Hepatocyte (in vitro differentiated cells): ENCODE measurements around the gene LRRC10. TPM values are rescaled to one million over a fixed set of nuclear protein-coding genes. Genes with fewer than 3 reads are reported as not detected.

Source experiments
- DNase-seq: peaks from one replicate; pipeline ENCODE4 v3.0.0-alpha.2; 2016; ENCODE audit warnings: low spot score
- H2AFZ ChIP-seq: fragments of 200-600 bp; sonication (generic); 2 replicates; pipeline ENCODE4 v1.6.0; 2016; ENCODE audit warnings: antibody characterized with exemption, mild to moderate bottlenecking
- H3K27ac ChIP-seq: fragments of 200-600 bp; sonication (generic); 2 replicates; pipeline ENCODE4 v1.5.1; 2016; ENCODE audit warnings: mild to moderate bottlenecking
- H3K27me3 ChIP-seq: fragments of 200-600 bp; sonication (generic); 2 replicates; pipeline ENCODE4 v1.6.1; 2016
- H3K36me3 ChIP-seq: fragments of 200-600 bp; sonication (generic); replicated peaks from 2 replicates; pipeline ENCODE4 v1.5.1; 2016; ENCODE audit warnings: low read depth; ENCODE audit not compliant: insufficient read depth
- H3K4me1 ChIP-seq: fragments of 200-600 bp; sonication (generic); 2 replicates; pipeline ENCODE4 v1.5.1; 2016; ENCODE audit warnings: mild to moderate bottlenecking, moderate library complexity; ENCODE audit not compliant: insufficient read depth
- H3K4me2 ChIP-seq: fragments of 200-600 bp; sonication (generic); 2 replicates; pipeline ENCODE4 v1.6.0; 2016
- H3K4me3 ChIP-seq: fragments of 200-600 bp; sonication (generic); 2 replicates; pipeline ENCODE4 v1.5.1; 2016; ENCODE audit warnings: mild to moderate bottlenecking
- H3K79me2 ChIP-seq: fragments of 200-600 bp; sonication (generic); 2 replicates; pipeline ENCODE4 v1.6.0; 2017; ENCODE audit warnings: mild to moderate bottlenecking
- H3K9me2 ChIP-seq: fragments of 200-600 bp; sonication (generic); replicated peaks from 2 replicates; pipeline ENCODE4 v1.6.0; 2017; ENCODE audit warnings: mild to moderate bottlenecking; ENCODE audit not compliant: insufficient read depth
- H3K9me3 ChIP-seq: fragments of 200-600 bp; sonication (generic); 2 replicates; pipeline ENCODE4 v1.5.1; 2016; ENCODE audit warnings: low read depth, mild to moderate bottlenecking
- H4K20me1 ChIP-seq: fragments of 200-600 bp; sonication (generic); 2 replicates; pipeline ENCODE4 v1.6.0; 2016; ENCODE audit warnings: mild to moderate bottlenecking; ENCODE audit not compliant: insufficient read depth, poor library complexity, severe bottlenecking
- CTCF ChIP-seq: fragments of 200-600 bp; sonication (generic); IDR thresholded peaks from 2 replicates; pipeline ENCODE4 v1.5.1; 2016; ENCODE audit warnings: antibody characterized with exemption, mild to moderate bottlenecking; ENCODE audit not compliant: poor library complexity
- EZH2 ChIP-seq: fragments of 200-600 bp; sonication (generic); IDR thresholded peaks from 2 replicates; pipeline ENCODE4 v1.6.1; 2016; ENCODE audit warnings: antibody characterized with exemption, mild to moderate bottlenecking, borderline replicate concordance
- EZH2phosphoT487 ChIP-seq: fragments of 200-600 bp; sonication (generic); IDR thresholded peaks from one replicate; pipeline ENCODE4 v1.6.1; 2018; ENCODE audit warnings: antibody characterized with exemption, mild to moderate bottlenecking, low read depth, moderate library complexity; ENCODE audit not compliant: unreplicated experiment, severe bottlenecking
- WGBS: methylation state at CpG from one replicate; pipeline ENCODE4 v1.1.6; 2016; ENCODE audit warnings: low lambda C conversion rate; ENCODE audit errors: missing lambda C conversion rate; 5-methylcytosine and 5-hydroxymethylcytosine counted together
- polyA plus RNA-seq: library from polyadenylated mRNA; unstranded; fragments of >200 nt; fragmentation: Nextera tagmentation; extraction: Ambion mirVana; gene quantifications from 2 replicates; pipeline ENCODE4 v1.2.1, GENCODE V29; 2016
- total RNA-seq: library from RNA; depleted of rRNA; stranded (reverse); fragments of >200 nt; gene quantifications from 2 replicates; pipeline ENCODE4 v1.2.3, GENCODE V29; 2014

The LRRC10 gene
- total and polyA plus RNA-seq, 2 experiments from 2014 or later = not detected

GRCh38 chr12:69578283-69578682, 32.4 kb downstream of the LRRC10 start:
- no peak for DNase-seq
- TF ChIP-seq CTCF (no peak), EZH2 (no peak), EZH2phosphoT487 (no peak)
- no peak overlapping the region for H3K4me3 ChIP-seq
- no peak overlapping the region for H3K27ac ChIP-seq
- WGBS = 98% methylated on average over 2 of the region's 2 CpGs
- H3K9me2 ChIP-seq = no peaks in the 10 kb centered on the region
- no peaks in the 10 kb centered on the region for H3K36me3 ChIP-seq
- H3K9me3 ChIP-seq = no peaks in the 10 kb centered on the region
- no peaks in the 10 kb centered on the region for H3K79me2 ChIP-seq
- no peaks in the 10 kb centered on the region for H3K4me1 ChIP-seq
- no peak overlapping the region for H3K4me2 ChIP-seq
- H3K27me3 ChIP-seq = no peaks in the 10 kb centered on the region
- no peak overlapping the region for H2AFZ ChIP-seq
- H4K20me1 ChIP-seq = no peaks in the 10 kb centered on the region

- H3K79me2 ChIP-seq = peaks cover 3% of the 10 kb centered on the region
- H3K4me3 ChIP-seq = no peak overlapping the region
- TF ChIP-seq EZH2 (no peak), EZH2phosphoT487 (no peak), CTCF (no peak)
- no peaks in the 10 kb centered on the region for H3K27me3 ChIP-seq
- no peak for DNase-seq
- H3K4me2 ChIP-seq = no peak overlapping the region
- WGBS = 78% methylated on average over 3 of the region's 3 CpGs
- H3K36me3 ChIP-seq = no peaks in the 10 kb centered on the region
- H3K27ac ChIP-seq = no peak overlapping the region
- H3K4me1 ChIP-seq = no peaks in the 10 kb centered on the region
- H4K20me1 ChIP-seq = no peaks in the 10 kb centered on the region
- H3K9me2 ChIP-seq = no peaks in the 10 kb centered on the region
- no peaks in the 10 kb centered on the region for H3K9me3 ChIP-seq
- H2AFZ ChIP-seq = no peak overlapping the region
Measured at GRCh38 chr12:69575346-69575745, 35.4 kb downstream of the LRRC10 start.

- Histone ChIP-seq H2AFZ (no peak overlapping the region), H3K4me2 (no peak overlapping the region), H3K27me3 (no peaks in the 10 kb centered on the region), H3K27ac (no peak overlapping the region), H3K79me2 (peaks cover 17% of the 10 kb centered on the region), H3K36me3 (no peaks in the 10 kb centered on the region), H4K20me1 (no peaks in the 10 kb centered on the region), H3K9me2 (no peaks in the 10 kb centered on the region), H3K4me1 (no peaks in the 10 kb centered on the region), H3K4me3 (no peak overlapping the region), H3K9me3 (no peaks in the 10 kb centered on the region)
- peak; percentile 80 for DNase-seq
- WGBS = 51% methylated on average over 6 of the region's 6 CpGs
- TF ChIP-seq CTCF (peak; percentile 88), EZH2 (no peak)
Measured at GRCh38 chr12:69570545-69571399, 39.9 kb downstream of the LRRC10 start.
